Stimulated activated CD8-positive, alpha-beta memory T cell treated with anti-CD3 and anti-CD28 coated beads, Interleukin-15, amount 100 ng/mL, for 1 hour (primary cell): ENCODE data around the gene SSTR4.

Experiments
- DNase-seq: peaks from one replicate; pipeline ENCODE4 v3.0.0-alpha.2; 2020; ENCODE audit warnings: low read depth

SSTR4 gene

DNA sequence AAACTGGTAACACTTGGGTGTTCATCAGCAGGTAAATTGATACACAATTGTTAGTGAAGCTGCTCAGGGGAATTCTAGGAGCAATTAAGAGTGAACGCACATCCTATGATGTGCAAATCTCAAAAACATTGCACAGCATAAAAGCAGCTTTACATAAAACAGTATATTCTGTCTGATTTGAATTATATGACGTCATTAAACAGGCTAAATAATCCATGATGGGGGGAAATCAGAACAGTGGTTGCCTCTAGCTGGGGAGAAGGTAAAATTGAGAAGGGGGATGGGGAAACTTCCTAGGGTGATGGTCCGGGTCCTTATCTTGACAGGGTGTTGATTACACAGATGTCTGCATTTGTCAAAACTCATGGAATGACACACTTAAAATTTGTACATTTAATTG is 31.7 kb downstream of the SSTR4 start:
- no peak for DNase-seq

DNA sequence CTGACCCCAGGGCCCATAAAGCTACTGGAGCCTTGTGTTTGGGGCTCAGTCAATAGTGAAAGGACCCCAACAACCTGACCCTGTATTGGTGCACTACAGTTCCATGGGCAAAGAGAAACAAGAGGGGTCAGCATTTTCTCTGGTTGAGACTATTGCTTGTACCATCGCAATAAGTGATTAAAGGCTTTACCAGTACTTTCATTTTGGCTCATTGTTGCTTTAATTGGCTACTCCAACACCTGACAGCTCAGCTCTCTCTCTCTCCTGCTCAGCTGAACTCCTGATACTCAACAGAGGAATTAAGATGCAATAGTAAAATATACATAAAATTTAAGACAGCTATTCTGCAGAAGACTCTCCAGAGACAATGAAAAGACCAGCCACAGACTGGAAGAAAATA is 33.2 kb downstream of the SSTR4 start:
- DNase-seq = no peak

DNA sequence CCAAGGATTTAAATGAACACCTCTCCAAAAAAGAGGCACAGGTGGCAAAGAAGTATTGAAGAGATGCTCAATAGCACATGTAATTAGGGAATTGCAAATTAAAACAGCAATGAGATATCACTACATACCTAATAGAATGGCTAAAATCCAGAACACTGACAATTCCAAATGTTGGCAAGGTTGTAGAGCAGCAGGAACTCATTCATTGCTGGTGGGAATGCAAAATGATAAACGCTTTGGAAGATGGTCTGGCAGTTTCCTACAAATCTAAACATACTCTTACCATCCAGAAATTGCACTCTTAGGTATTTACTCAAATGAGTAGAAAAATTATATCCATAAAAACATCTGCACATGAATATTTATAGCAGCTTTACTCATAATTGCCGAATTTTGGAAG is 34.0 kb downstream of the SSTR4 start:
- no peak for DNase-seq

DNA sequence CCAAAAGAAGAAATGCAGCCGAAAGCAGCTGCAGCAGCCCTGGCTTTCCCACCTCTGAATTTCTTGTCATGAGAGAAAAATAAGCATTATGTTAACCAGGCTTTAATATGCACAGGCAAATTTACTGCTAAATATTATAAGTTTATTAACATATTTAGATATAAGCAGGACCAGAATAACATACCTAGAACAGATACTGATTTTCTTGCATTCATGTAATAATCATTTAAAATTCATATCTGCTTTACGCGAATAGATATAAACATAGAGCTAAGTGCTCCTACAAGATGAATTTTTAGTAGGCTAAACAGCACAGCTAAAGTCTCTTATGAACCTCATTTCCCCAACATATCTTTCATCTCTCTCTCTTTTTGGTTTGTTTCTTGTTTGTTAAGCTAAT is 36.3 kb downstream of the SSTR4 start:
- DNase-seq = no peak

DNA sequence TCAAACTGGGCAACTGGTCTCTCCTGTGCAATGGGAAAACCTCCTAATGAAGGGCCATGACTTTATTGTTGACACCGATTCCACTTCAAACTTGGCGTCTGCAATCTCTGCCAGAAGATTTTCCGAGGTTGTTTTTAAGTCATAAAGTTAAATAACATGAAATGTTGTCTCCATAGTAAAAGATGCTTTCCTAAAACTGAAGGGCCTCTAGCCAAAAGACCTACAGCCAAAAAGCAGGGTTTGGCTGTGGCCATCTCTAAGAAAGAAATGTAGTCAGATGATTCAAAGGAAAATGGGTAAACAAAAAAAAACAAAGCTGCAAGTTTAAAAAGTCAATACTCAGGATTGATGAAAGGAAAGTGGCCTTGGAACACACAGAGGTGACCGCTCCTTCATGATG is 36.9 kb downstream of the SSTR4 start:
- DNase-seq = no peak

DNA sequence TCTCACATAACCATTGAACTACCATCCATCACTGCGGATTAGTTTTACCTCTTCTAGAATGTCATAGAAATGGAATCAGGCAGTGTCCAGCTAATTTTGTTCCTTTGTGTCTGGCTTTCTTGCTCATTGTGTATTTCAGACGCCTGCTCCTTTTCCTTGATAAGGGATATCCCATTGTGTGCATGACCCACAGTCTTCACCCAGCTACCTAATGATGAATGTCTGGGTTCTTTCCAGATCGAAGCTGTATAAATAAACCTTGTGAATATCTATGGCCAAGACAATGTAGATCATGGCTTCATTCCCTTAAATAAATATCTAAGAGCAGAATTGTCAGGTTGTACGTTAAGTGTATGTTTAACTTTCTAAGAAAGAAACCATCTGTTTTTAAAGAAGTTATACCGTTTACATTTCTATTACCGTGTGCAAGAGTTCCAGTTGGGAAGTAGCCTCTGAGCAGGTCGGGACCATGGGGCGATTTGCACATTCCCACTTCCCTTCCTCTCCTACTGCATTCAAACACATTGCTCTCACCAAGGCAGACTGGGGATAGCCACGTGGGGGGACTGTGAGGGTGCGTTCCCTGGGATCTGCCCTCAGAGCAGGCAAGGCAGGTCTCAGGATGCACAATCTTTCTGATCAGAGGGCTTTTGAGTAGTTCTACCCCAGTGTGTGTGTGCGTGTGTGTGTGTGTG is 37.9 kb downstream of the SSTR4 start:
- no peak for DNase-seq

DNA sequence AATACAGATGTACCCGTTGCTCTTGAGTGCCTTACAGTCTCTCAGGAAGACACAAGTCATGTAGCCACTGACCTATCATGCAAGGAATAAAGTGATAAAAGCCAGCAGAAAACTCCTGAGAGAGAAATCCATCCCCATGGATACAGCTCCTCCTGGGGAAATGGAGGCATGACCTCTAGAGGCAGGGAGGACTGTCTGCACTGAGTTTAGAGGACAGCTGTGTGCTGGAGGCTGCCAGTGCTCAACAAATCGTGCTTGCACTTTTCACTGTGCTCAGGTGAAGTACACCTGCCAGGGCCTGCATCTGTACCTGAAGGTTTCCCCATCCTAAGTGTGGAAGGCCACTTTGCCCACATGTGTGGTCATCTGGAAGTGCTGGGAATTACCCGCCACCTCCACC is 38.9 kb downstream of the SSTR4 start:
- DNase-seq = no peak

DNA sequence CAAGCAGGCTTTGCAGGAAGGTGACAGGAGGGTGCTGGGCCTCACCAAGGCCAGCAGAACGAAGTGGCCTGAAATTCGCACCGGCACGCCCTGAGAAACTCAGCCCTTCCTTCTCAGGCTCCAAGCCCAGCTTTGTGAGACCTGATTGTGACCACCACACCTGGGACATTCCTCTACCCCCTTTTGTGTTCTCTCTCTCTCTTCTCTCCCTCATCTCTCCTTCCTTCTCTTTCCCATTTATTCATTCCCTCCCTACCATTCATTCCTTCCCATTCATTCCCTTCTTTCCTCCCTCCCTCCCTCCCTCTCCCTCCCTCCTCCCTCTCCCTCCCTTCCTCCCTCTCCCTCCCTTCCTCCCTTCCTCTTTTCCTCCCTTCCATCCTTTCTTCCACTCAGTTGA is 42.2 kb downstream of the SSTR4 start:
- DNase-seq = no peak

DNA sequence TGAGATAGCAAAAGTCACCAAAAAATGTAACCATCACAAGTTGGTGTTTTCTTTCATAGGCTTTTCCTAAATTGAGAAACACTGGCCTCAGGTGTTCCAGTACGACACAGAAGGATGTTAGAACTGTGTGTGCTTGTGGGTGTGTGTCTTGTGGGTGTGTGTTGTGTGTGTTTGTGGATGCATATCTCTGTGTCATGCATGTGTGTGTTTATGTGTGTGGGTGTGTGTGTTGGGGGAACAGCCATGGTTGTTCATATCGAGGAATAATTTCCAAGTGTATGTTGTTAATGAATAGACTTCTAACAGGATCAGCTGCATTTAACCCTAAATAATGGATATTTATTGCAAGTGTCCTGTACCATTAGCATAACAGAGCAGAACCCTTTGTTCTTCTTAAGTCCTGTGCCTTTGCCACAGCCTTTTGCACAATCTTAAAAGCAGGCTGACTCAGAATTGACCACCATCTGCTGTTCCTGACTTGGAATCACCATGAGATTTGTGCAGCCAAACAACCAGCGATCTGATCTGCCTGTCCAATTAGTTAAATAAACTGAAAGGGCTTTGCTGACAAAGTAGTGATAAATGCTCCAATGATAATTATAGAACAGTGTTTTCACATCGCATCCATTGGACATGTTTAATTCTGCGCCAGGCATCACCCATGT is 43.4 kb downstream of the SSTR4 start:
- no peak for DNase-seq

DNA sequence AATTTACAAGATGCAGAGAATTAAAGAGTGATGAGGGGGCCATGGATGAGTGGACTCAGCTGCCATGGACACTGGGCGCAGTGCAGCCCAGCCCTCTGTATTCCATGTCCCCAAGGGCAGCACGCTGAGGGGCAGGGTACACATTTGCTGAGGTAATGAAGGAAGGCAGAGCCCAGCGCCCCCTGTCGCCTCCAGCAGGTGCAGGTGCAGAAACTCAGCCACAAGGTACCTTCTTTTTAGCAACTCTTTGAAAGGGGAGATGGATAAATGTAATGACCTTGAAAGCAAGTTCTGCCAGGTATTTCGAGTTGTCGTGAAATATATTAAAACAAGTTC is 43.9 kb downstream of the SSTR4 start:
- no peak for DNase-seq

DNA sequence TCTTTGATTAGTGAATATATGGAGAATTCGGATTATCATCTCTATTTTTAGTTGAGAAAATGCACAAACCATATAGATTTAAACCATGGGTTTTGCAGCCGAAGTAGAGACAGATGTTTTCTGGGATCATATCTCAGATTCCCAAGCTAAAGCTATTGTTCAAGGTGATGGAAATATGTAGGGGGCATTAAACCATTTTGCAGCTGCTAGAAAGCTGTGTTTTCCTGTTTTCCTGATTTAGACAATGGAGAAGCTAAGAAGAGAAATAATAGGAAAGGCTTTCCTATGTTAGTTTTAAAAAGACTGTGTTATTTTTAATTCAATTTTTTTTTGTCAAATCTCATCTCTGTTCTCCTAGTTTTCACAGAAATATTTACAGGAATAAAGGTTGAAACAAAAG is 44.8 kb downstream of the SSTR4 start:
- no peak for DNase-seq

DNA sequence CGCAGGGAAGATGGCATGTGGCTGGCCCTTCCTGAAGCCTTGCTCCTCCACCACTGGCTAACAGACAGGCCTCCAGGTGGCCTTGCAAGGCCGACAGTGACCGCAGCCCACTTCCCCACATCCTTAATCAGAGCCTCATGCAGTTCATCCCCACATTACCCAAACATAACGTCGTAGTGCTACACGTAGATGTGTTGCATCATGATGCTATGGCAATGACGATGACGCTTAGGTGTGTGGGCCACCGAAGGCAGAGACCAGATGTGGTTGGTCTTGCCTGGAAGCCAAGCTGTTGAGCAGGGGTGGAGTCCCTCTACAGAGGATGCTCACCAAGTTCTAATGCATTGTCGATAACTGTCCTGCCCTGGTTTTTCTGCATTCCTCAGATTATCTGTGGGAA is 45.4 kb downstream of the SSTR4 start:
- DNase-seq = no peak

DNA sequence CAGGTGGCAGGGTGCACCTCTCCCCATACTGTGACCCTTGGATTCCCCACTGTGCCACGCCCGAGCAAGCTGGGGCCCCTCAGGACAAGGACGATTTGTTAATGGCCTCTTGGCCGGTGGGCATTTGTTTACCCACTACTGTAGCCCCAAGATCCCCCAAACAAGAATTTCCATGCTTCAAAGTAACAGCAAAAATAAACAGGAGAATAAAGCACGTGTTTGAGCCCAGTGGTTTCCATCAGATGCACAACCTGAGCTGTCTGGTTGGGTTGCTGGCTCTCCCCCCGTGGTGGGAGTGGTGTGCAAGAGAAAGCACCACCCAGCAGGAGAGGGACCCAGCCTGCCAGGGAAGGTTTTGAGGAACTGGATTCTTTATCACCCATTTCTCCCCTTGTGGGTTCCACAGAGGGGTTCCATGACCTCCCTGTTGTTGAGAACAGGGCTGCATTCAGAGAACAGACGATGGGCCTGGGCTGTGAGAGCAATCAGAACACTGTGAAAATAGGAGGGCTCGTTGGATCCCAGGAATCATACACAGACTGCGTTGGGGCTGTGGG is 46.2 kb downstream of the SSTR4 start:
- no peak for DNase-seq

DNA sequence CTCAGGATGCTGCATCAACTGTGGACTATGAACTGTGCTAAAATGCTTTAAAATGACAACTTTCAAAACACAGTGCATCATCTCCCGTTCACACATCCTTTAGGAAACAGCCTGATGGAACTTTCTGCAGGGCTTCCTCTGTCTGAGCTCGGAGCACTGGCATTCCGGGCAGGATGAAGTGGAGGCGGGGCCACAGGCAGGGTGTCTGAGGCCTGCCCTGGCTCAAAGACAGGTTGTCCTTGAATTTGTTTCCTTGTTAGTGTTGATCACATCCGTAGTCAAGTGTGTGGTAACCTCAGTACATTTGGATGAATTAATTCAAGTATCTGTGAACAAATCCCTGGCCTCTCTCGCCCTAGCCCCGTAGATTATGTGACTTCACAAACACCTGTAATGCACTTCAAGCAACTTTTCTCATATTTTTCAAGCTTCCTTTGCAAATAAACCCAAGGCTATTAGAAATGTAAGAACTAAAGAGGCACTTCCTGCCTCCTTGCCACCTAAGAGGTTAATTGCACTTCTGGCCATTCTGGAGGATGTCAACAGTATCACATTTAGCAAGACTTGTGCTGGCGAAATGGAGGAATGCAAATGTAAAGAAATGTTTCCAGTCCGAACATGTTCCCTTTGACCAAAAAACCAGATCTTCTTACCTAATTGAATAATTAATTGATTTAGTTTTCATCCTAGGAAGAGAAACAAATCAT is 47.9 kb downstream of the SSTR4 start:
- DNase-seq = no peak

DNA sequence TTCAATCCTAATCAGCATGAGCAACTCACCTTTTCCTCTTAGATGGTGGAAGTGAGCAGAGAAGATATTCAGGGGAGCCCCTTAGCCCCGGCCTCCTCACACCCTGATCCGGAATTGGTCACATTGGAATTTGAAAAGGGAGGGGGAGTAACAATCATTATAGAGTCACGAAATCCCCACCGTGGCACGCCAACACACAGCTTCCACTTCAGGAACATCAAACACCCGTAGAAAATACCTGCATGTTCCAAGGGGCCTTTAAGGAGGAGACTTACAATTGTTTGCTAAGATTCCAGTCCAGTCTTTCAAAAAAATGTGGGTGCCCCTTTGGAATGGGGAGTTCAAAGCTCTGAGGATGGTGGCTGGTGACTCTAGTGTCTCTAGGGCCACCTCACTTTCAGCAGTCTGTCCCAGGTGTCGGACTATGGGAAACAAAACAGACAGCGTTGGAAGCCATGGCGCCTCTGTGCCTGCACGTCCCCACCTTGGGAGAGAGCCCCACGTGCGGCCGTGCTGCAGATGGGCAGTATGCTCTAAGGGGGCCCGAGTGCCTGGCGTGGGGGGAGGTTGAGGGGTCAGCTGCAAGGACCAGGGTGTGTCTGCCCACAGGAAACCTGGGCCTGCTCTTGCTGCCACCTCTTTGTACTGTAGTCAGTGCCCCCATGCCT is 48.6 kb downstream of the SSTR4 start:
- DNase-seq = no peak

DNA sequence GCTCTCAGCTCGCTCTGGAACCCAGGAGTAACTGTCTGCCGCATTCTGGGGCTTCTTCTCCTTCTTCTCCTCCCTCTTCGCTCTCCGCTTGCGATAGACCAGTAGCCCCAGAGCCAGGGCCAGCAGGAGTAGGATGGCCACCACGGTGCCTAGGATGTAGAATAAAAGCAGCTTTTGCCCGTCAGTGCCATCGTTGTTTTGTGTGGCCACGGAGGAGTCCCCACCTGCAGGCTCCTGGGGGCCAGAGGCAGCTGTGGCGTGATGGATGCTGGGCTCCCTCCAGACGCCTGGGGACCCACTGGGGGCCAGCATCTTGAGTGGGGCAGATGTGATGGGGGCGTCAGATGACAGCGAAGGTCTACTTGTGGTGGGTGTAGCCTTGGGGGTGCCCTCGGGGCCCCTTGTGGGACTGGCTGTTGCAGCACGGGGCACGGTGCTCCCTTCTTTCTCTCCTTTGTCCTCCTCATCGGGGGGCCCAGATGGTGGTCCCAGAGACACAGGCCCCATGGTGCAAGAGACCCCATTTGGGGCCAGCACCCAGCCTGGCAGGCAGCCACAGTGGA is 49.3 kb downstream of the SSTR4 start:
- no peak for DNase-seq

DNA sequence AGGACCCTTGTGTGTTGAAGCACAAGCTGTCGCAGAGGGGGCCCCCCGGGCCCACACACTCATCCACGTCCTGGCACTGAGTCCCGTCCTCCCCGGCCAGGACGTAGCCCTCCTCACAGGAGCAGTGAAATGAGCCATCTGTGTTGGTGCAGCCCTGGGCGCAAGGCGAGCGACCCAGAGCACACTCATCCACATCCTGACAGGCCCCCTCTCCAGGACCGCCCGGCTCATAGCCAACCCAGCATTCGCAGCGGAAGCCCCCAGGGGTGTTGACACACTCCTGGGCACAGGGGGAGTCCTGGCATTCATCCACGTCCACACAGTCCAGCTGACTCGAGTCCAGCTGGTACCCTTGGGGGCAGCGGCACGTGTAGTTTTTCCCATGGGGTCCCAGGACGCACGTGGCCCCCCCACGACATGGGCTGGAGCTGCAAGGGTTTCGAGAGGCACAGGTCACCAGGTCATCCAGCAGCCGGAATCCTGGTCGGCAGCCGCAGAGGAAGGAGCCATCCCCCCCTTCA is 49.8 kb downstream of the SSTR4 start:
- DNase-seq = no peak

DNA sequence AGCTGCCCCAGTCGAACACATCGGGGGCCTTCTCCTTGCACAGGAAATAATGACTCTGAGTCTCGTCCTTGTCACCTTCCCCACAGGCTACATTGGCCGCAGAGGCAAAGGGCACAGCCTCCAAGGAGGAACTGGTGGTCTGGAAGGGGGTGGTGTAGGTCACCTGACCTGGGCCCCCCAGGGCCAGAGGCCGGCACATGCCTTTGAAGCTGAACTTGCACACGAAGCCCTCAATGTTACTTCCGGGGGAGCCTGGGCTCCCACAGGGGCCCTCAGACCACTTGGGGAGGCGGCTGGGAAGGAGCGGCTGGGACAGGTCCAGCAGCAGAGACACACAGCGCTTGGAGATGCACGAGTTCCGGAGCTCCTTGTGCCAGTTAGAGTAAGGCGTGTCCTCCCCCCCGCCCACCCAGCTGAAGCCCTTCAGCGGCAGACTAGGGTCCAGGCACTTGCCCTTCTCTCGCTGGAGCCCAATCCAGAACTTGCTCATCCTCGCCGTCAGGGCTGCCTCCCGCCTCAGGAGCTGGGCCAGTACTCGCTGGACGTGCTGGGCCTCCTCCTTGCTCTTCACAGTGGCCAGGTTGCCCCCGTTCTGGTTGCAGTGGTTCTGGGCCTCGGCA is 50.4 kb downstream of the SSTR4 start:
- no peak for DNase-seq

DNA sequence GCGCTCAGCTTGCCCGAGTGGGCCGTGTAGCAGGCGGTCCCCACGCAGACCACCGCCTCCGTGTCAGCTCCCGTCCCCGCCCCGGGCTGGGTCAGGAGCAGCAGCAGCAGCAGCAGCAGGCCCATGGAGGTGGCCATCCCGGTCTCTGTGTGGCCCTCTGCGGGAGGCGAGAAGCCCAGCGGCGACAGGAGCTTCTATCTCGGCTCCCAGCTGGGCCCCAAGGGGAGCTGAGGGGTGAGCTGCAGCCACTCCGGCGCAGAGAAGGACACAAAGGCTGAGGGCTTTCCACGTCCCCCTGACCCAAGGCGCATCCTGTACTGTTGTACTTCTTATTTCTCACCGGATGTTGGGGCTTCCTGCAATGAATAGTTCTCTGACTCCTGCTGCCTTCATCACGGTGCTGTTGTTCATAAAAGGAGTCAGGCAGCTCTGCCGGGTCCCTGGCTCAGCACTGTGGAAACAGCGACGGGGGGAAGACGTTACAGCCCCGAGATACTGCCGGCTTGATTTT is 51.0 kb downstream of the SSTR4 start, which contains the start of gene CD93:
Gene CD93 (minus strand): TSS at position 269 of the 511 bp plus-strand sequence. CDS start 132 bp downstream, at position 137.
- DNase-seq = no peak

DNA sequence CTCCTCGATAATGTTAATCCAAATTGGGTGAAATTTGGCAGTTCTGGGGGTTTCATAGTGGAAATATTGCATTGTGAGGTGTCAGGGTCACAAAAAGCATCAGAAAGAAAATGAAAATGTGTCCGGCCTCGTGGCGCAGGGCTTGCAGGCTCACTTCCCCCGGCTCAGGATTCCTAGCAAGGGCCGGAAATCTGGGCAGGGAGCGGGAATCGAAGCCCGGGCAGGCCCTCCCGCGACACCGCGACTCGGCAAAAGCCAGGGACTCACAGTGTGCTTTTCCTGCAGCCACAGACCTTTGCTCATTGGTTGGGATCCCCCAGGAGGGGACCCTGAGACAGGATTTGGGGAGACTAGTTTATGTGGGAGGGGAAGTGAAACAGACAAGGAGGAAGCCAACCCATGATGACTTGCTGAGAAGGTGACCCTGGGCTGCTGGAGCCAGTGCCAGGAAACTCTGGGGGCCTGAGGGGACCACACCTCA is 51.9 kb downstream of the SSTR4 start:
- no peak for DNase-seq

DNA sequence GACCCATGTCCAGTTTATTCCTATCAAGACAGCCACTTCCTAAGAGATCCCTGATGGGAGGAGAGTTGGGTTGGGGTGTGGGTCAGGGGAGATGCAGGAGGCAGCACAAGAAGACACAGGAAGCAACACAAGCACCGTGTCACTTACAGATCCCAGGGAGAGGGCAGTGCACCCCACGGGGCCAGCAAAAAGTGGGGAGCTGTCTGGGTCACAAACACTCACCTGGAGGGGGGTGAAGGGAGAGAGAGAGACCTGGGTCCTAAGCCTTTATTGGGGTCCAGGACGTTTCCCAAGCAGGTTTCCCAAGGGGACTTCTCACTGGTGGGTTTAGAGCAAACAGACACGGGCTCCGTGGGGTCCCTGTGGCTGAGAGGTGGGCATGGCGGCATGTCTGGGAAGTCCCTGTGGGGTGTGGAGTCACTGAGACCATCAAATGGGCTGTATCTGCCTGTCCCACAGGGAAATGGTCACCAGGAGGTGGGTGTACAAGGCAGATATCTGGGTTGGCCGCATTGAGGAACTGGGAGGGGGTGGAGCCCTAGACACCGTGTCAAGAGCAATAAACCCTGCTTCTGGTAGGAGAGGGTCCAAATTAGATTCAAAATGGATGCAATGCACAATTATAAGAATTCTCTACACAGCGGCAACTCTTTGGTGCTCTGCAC is 52.6 kb downstream of the SSTR4 start:
- DNase-seq = no peak
